Esophagus squamous epithelium (tissue), 5 donors: ENCODE results near the gene UTS2R. TPM values are rescaled to one million over a fixed set of nuclear protein-coding genes. Genes with fewer than 3 reads are reported as not detected.
A peak's percentile ranks its signal among the peaks of the same experiment; 100 is the strongest.

Experiments
- DNase-seq: peaks from one replicate; lab custom pipeline; 2025; lab: John Stamatoyannopoulos, UW
- H3K27ac ChIP-seq, 4 donors: fragments of 200-600 bp; sonication (generic); one replicate each; pipeline ENCODE4 v1.5.1; 2016 to 2019; ENCODE audit warnings: mild to moderate bottlenecking in 1 of 4
- H3K27me3 ChIP-seq, 4 donors: fragments of 200-600 bp; sonication (generic); 1 replicate in 3 of 4; 2 replicates in 1 of 4; pipeline versions ENCODE4 v1.5.1 to v1.6.0; 2017 to 2021; ENCODE audit warnings: antibody characterized with exemption in 1 of 4
- H3K36me3 ChIP-seq, 3 donors: fragments of 200-600 bp; sonication (generic); one replicate each; pipeline ENCODE4 v1.5.1; 2016 to 2019
- H3K4me1 ChIP-seq, 3 donors: fragments of 200-600 bp; sonication (generic); one replicate each; pipeline ENCODE4 v1.5.1; 2017 to 2019
- H3K4me3 ChIP-seq, 4 donors: fragments of 200-600 bp; sonication (generic); 1 replicate in 3 of 4; 2 replicates in 1 of 4; pipeline ENCODE4 v1.5.1; 2016 to 2019; ENCODE audit warnings: mild to moderate bottlenecking in 2 of 4, moderate library complexity in 1 of 4
- H3K9me3 ChIP-seq, 3 donors: fragments of 200-600 bp; sonication (generic); one replicate each; pipeline ENCODE4 v1.5.1; 2016 to 2019
- POLR2A ChIP-seq, 4 donors: fragments of 450-650 bp; IDR thresholded peaks; one replicate each; pipeline ENCODE4 v1.6.1; 2017; ENCODE audit warnings: antibody characterized with exemption in 4 of 4, mild to moderate bottlenecking in 4 of 4, moderate library complexity in 3 of 4
- WGBS, 2 donors: methylation state at CpG; one replicate each; pipeline ENCODE4 v1.1.5; 2018; 5-methylcytosine and 5-hydroxymethylcytosine counted together
- intact Hi-C: fragments of 100-400 bp; cut with DNase I; formaldehyde crosslinking; loops from one replicate; pipeline ENCODE4 v1.15.0; 2022
- small RNA-seq, 4 donors: library from RNA; depleted of rRNA; stranded (forward); fragments of <200 nt; gene quantifications; one replicate each; pipeline ENCODE3, GENCODE V24; 2016
- total RNA-seq, 4 donors: library from RNA; depleted of rRNA; stranded (reverse); fragments of >200 nt; gene quantifications; one replicate each; pipeline ENCODE4 v1.1.0, GENCODE V29; 2016
- TF ChIP-seq, protein P1 (sequence below), 6 experiments: fragments of 450-650 bp in 4 of 6; fragments of 200-600 bp in 2 of 6; sonication (generic) in 2 of 6; IDR thresholded peaks; one replicate each; pipeline ENCODE4 v1.5.1; 2016 to 2019; ENCODE audit warnings: antibody characterized with exemption in 6 of 6, mild to moderate bottlenecking in 4 of 6, moderate library complexity in 4 of 6
- donor health status: DM: yes; HTN: yes; CAD: no.

Gene UTS2R
- total RNA-seq, 4 donors from 2014 or later: not detected

DNA sequence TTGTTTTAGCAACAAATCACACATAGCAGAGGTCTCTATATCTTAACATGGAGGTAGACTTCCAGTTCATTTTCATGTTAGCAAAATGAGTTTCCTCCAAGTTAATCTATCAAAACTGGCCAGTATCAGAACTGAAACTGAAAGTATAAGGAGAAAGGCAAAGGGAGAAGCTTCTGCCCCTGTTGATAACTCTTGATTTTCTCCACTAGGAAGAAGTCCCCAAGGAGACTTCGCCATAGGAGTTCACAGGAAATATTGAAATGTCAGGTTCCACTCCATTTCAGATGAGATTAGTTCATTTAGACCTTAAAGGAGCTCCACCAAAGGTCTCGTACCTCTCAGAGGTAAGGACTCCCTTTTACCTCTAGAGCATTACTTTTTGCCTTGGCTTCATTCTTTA lies 48.0 kb downstream of the UTS2R start:
- no peak for TF ChIP-seq POLR2A (IDR thresholded peaks at IDR 0.05)
- TF ChIP-seq, protein P1, sequence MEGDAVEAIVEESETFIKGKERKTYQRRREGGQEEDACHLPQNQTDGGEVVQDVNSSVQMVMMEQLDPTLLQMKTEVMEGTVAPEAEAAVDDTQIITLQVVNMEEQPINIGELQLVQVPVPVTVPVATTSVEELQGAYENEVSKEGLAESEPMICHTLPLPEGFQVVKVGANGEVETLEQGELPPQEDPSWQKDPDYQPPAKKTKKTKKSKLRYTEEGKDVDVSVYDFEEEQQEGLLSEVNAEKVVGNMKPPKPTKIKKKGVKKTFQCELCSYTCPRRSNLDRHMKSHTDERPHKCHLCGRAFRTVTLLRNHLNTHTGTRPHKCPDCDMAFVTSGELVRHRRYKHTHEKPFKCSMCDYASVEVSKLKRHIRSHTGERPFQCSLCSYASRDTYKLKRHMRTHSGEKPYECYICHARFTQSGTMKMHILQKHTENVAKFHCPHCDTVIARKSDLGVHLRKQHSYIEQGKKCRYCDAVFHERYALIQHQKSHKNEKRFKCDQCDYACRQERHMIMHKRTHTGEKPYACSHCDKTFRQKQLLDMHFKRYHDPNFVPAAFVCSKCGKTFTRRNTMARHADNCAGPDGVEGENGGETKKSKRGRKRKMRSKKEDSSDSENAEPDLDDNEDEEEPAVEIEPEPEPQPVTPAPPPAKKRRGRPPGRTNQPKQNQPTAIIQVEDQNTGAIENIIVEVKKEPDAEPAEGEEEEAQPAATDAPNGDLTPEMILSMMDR (IDR thresholded peaks at IDR 0.05): no peak
- H3K27ac ChIP-seq: peak overlapping the region; percentile 3 to 96 (median 67)
- H3K27me3 ChIP-seq: no peaks in the 10 kb centered on the region
- DNase-seq: no peak
- H3K9me3 ChIP-seq: peaks cover 0 to 7% (median 0%) of the 10 kb centered on the region in 3 donors
- peaks cover 14 to 33% (median 14%) of the 10 kb centered on the region in 3 donors for H3K4me1 ChIP-seq
- H3K4me3 ChIP-seq: peak overlapping the region; percentile 75 to 87 (median 80)
- WGBS, 2 donors: 42 to 64% methylated on average over 2 of the region's 2 CpGs
- intact Hi-C loops: no loop called here
- H3K36me3 ChIP-seq: peaks cover 0 to 30% (median 8%) of the 10 kb centered on the region in 3 donors

DNA sequence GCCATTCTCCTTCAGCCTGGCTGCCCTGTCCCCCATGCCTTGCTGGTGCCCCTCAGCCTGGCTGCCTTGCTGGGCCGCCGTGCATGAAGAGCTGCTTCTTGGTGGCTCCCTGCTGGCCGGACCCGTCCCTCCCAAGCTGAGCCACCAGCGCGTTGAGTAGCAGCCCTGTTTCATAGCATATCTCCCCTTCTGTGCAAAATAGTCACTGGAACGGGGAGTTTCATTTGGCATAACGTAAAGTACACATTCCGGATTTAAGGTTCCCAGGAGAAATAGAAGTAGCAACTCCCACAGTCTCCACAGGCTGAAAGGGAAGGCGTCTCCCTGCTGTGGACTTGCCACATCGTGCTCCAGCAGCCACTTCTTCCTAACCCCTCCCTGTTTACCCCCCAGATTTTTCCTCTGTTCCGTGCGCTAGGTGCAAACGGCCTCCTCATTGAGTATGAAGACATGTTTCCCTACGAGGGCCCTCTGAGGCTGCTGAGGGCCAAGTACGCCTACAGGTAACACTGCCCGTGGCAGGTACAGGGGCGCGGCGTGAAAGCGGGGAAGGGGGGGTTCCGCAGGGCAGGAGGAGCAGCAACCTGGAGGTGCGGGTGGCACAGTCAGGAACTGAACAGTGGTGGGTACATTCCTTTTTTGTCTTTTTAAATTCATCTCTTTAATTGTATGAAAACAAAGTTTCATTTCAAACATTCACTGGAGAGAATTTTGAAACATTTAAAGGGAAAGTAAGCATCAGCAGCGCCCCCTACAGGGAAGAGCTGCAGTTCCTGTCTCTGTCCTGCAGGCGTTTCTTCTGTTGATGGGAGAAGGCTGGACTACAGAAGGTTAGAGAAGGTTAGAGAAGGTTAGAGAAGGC lies 52.7 kb downstream of the UTS2R start:
- peaks cover 0 to 7% (median 0%) of the 10 kb centered on the region in 3 donors for H3K9me3 ChIP-seq
- peaks cover 3 to 8% (median 4%) of the 10 kb centered on the region in 3 donors for H3K4me1 ChIP-seq
- no peak overlapping the region for H3K4me3 ChIP-seq
- TF ChIP-seq POLR2A (IDR thresholded peaks at IDR 0.05): no peak
- TF ChIP-seq, protein P1 (IDR thresholded peaks at IDR 0.05): peak in 4 of 6 experiments; percentile 61 to 76 (median 67)
- H3K27ac ChIP-seq: no peak overlapping the region
- no peaks in the 10 kb centered on the region for H3K27me3 ChIP-seq
- intact Hi-C loops: no loop called here
- 78 to 79% methylated on average over 20 to 23 of the region's 25 CpGs for WGBS, 2 donors
- DNase-seq: no peak
- peaks cover 0 to 30% (median 8%) of the 10 kb centered on the region in 3 donors for H3K36me3 ChIP-seq

DNA sequence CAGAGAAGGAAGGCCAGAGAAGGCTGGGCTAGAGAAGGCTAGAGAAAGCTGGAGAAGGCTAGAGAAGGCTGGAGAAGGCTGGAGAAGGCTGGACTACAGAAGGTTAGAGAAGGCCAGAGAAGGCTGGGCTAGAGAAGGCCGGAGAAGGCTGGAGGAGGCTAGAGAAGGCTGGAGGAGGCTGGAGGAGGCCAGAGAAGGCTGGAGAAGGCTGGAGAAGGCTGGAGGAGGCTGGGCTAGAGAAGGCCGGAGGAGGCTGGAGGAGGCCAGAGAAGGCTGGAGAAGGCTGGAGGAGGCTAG lies 53.2 kb downstream of the UTS2R start:
- TF ChIP-seq POLR2A (IDR thresholded peaks at IDR 0.05): no peak
- TF ChIP-seq, protein P1 (IDR thresholded peaks at IDR 0.05): no peak
- 86 to 95% methylated on average over 2 of the region's 2 CpGs for WGBS, 2 donors
- intact Hi-C loops: no loop called here
- no peaks in the 10 kb centered on the region for H3K27me3 ChIP-seq
- H3K36me3 ChIP-seq: peaks cover 0 to 30% (median 8%) of the 10 kb centered on the region in 3 donors
- peaks cover 0 to 7% (median 0%) of the 10 kb centered on the region in 3 donors for H3K9me3 ChIP-seq
- H3K27ac ChIP-seq: no peak overlapping the region
- no peak for DNase-seq
- no peak overlapping the region for H3K4me3 ChIP-seq
- H3K4me1 ChIP-seq: peaks cover 0 to 2% (median 0%) of the 10 kb centered on the region in 3 donors

Small RNA genes lying within 50 kb of the gene (small RNA-seq; reads per million reads assigned to genes)
- 0 reads per million in 4 donors for gene RF00019

Other genes starting within 250 kb of the UTS2R start
- 10 to 100 TPM in 2 of 4 donors, 1 to 10 TPM in 2; 7.9 to 22.1 (median 9.8) TPM for gene CCDC57, start 158.9 kb upstream of the UTS2R start, total RNA-seq
- 10 to 100 TPM; 18.8 to 32.9 (median 21.7) TPM for gene SLC16A3, start 142.7 kb upstream of the UTS2R start, total RNA-seq
- 100 to 1,000 TPM in 1 of 4 donors, 10 to 100 TPM in 3; 24.6 to 102 (median 57.1) TPM for gene CSNK1D, start 98.1 kb upstream of the UTS2R start, total RNA-seq
- gene CD7, start 54.2 kb upstream of the UTS2R start, total RNA-seq: 1 to 10 TPM; 3.0 to 4.4 (median 4.1) TPM
- 10 to 100 TPM in 1 of 4 donors, 1 to 10 TPM in 3; 4.3 to 19.5 (median 6.5) TPM for gene SECTM1, start 38.0 kb upstream of the UTS2R start, total RNA-seq
- not detected for gene TEX19, start 12.5 kb upstream of the UTS2R start, total RNA-seq
- gene HEXD, start 46.6 kb downstream of the UTS2R start, total RNA-seq: 10 to 100 TPM; 10.6 to 42.0 (median 12.9) TPM
- gene OGFOD3, start 46.8 kb downstream of the UTS2R start, total RNA-seq: 10 to 100 TPM; 11.9 to 26.7 (median 19.4) TPM
- 10 to 100 TPM; 31.7 to 74.3 (median 51.1) TPM for gene CYBC1, start 79.0 kb downstream of the UTS2R start, total RNA-seq
- 10 to 100 TPM; 33.2 to 47.5 (median 40.2) TPM for gene NARF, start 87.0 kb downstream of the UTS2R start, total RNA-seq
- 10 to 100 TPM; 26.3 to 38.2 (median 34.5) TPM for gene FOXK2, start 148.0 kb downstream of the UTS2R start, total RNA-seq